HUES6 (cell line): Measurements from ENCODE around the gene BDH1.

Experiments used
- H3K27ac ChIP-seq: 2 replicates; pipeline ENCODE4 v1.7.0; 2013; ENCODE audit warnings: low read depth, mild to moderate bottlenecking, low read length, inconsistent platforms
- H3K27me3 ChIP-seq: 2 replicates; pipeline ENCODE4 v1.6.1; 2013; ENCODE audit warnings: low read length; ENCODE audit not compliant: control insufficient read depth, insufficient read depth
- H3K36me3 ChIP-seq: 2 replicates; pipeline ENCODE4 v1.6.1; 2013; ENCODE audit warnings: low read length; ENCODE audit not compliant: control insufficient read depth, insufficient read depth
- H3K4me1 ChIP-seq: 2 replicates; pipeline ENCODE4 v1.6.1; 2013; ENCODE audit warnings: low read length; ENCODE audit not compliant: control insufficient read depth, insufficient read depth
- H3K4me3 ChIP-seq: 2 replicates; pipeline ENCODE4 v1.5.1; 2013; ENCODE audit warnings: low read depth, low read length
- H3K9ac ChIP-seq: one replicate; pipeline ENCODE4 v1.6.1; 2013; ENCODE audit warnings: mild to moderate bottlenecking, low read length
- H3K9me3 ChIP-seq: 2 replicates; pipeline ENCODE4 v1.6.1; 2013; ENCODE audit warnings: low read depth, low read length; ENCODE audit not compliant: control insufficient read depth, insufficient read depth

Gene BDH1

GRCh38 chr3:197528190-197528589 lies 27.6 kb downstream of the BDH1 start:
- no peak overlapping the region for H3K4me3 ChIP-seq
- no peaks in the 10 kb centered on the region; the same call in 1 of the 2 replicates for H3K4me1 ChIP-seq
- peaks cover 10% of the 10 kb centered on the region for H3K36me3 ChIP-seq
- no peak overlapping the region for H3K27ac ChIP-seq
- H3K27me3 ChIP-seq: no peaks in the 10 kb centered on the region; the same call in 1 of the 2 replicates
- no peak overlapping the region for H3K9ac ChIP-seq
- no peaks in the 10 kb centered on the region for H3K9me3 ChIP-seq

GRCh38 chr3:197527569-197527968 lies 28.2 kb downstream of the BDH1 start:
- Histone ChIP-seq H3K4me1 (no peaks in the 10 kb centered on the region; the same call in 1 of the 2 replicates), H3K36me3 (peaks cover 9% of the 10 kb centered on the region; the same call in 1 of the 2 replicates), H3K9ac (no peak overlapping the region), H3K27me3 (no peaks in the 10 kb centered on the region; the same call in 1 of the 2 replicates), H3K27ac (no peak overlapping the region), H3K4me3 (no peak overlapping the region), H3K9me3 (no peaks in the 10 kb centered on the region)

GRCh38 chr3:197525706-197526105 lies 30.1 kb downstream of the BDH1 start:
- Histone ChIP-seq H3K9ac (no peak overlapping the region), H3K27ac (no peak overlapping the region), H3K9me3 (no peaks in the 10 kb centered on the region), H3K27me3 (no peaks in the 10 kb centered on the region; the same call in 1 of the 2 replicates), H3K4me1 (peaks cover 11% of the 10 kb centered on the region), H3K4me3 (no peak overlapping the region), H3K36me3 (no peaks in the 10 kb centered on the region; the same call in 1 of the 2 replicates)

- no peak overlapping the region for H3K4me3 ChIP-seq
- peaks cover 18% of the 10 kb centered on the region for H3K4me1 ChIP-seq
- no peak overlapping the region for H3K27ac ChIP-seq
- H3K36me3 ChIP-seq: no peaks in the 10 kb centered on the region; the same call in 1 of the 2 replicates
- H3K9ac ChIP-seq: no peak overlapping the region
- H3K9me3 ChIP-seq: no peaks in the 10 kb centered on the region
- no peaks in the 10 kb centered on the region; the same call in 1 of the 2 replicates for H3K27me3 ChIP-seq
Measured at GRCh38 chr3:197524128-197524527, 31.6 kb downstream of the BDH1 start.

- H3K9me3 ChIP-seq: no peaks in the 10 kb centered on the region
- no peaks in the 10 kb centered on the region; the same call in 1 of the 2 replicates for H3K27me3 ChIP-seq
- H3K4me3 ChIP-seq: no peak overlapping the region
- H3K27ac ChIP-seq: no peak overlapping the region
- H3K4me1 ChIP-seq: peaks cover 18% of the 10 kb centered on the region
- no peaks in the 10 kb centered on the region; the same call in 1 of the 2 replicates for H3K36me3 ChIP-seq
- no peak overlapping the region for H3K9ac ChIP-seq
Measured at GRCh38 chr3:197523526-197523925, 32.2 kb downstream of the BDH1 start.

GRCh38 chr3:197522881-197523441 lies 32.8 kb downstream of the BDH1 start:
- Histone ChIP-seq H3K4me3 (no peak overlapping the region), H3K4me1 (peaks cover 18% of the 10 kb centered on the region), H3K9ac (no peak overlapping the region), H3K27me3 (no peaks in the 10 kb centered on the region; the same call in 1 of the 2 replicates), H3K27ac (no peak overlapping the region), H3K36me3 (no peaks in the 10 kb centered on the region), H3K9me3 (no peaks in the 10 kb centered on the region)

GRCh38 chr3:197522183-197522715 lies 33.5 kb downstream of the BDH1 start:
- no peaks in the 10 kb centered on the region for H3K36me3 ChIP-seq
- no peaks in the 10 kb centered on the region; the same call in 1 of the 2 replicates for H3K27me3 ChIP-seq
- no peak overlapping the region for H3K27ac ChIP-seq
- no peaks in the 10 kb centered on the region for H3K9me3 ChIP-seq
- no peak overlapping the region for H3K9ac ChIP-seq
- H3K4me1 ChIP-seq: peaks cover 18% of the 10 kb centered on the region
- H3K4me3 ChIP-seq: no peak overlapping the region

- no peaks in the 10 kb centered on the region for H3K9me3 ChIP-seq
- peaks cover 23% of the 10 kb centered on the region for H3K4me1 ChIP-seq
- no peaks in the 10 kb centered on the region for H3K36me3 ChIP-seq
- H3K9ac ChIP-seq: no peak overlapping the region
- H3K4me3 ChIP-seq: peak overlapping the region; percentile 19; the same call in 1 of the 2 replicates
- no peak overlapping the region for H3K27ac ChIP-seq
- no peaks in the 10 kb centered on the region; the same call in 1 of the 2 replicates for H3K27me3 ChIP-seq
Measured at GRCh38 chr3:197521277-197522182, 34.2 kb downstream of the BDH1 start.

- Histone ChIP-seq H3K4me3 (peak overlapping the region; percentile 19; the same call in 1 of the 2 replicates), H3K9ac (no peak overlapping the region), H3K27ac (no peak overlapping the region; the same call in 1 of the 2 replicates), H3K36me3 (no peaks in the 10 kb centered on the region), H3K9me3 (no peaks in the 10 kb centered on the region), H3K4me1 (peaks cover 27% of the 10 kb centered on the region), H3K27me3 (no peaks in the 10 kb centered on the region; the same call in 1 of the 2 replicates)
Measured at GRCh38 chr3:197520311-197521276, 35.2 kb downstream of the BDH1 start.

GRCh38 chr3:197519801-197520211 lies 36.0 kb downstream of the BDH1 start:
- Histone ChIP-seq H3K36me3 (no peaks in the 10 kb centered on the region), H3K9ac (no peak overlapping the region), H3K27me3 (no peaks in the 10 kb centered on the region), H3K4me1 (peaks cover 27% of the 10 kb centered on the region), H3K4me3 (no peak overlapping the region), H3K27ac (no peak overlapping the region; the same call in 1 of the 2 replicates), H3K9me3 (no peaks in the 10 kb centered on the region)
